ENCODE measurements around the gene SH3BGR. TPM values are rescaled to one million over a fixed set of nuclear protein-coding genes. Genes with fewer than 3 reads are reported as not detected.

The SH3BGR gene
- total and polyA plus RNA-seq, 2 of the 4 experiments (the other 2 are of a cell fraction): 1.6 to 2.0 TPM

DNA sequence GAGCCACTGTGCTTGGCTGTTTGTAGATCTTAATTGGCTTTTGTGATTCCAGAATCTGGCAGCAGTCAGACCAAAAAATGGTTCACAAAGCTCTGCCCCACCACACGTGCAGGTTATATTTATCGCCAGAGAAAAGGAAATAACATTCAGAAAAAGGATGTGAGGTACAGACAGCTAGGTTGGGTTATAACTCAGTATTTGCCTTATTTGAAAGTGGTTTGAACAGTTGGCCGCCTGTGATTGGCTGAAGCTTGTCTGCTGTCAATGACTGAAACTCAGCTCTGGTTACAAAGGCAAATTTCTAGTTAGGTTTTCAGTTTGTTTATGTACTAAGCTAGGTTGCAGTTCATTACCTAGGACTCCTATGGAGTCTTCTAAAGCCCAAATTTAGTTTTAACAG, 9.6 kb downstream of the SH3BGR start:
- no TSS peak for BruUV-seq (replicated peaks)

More for the DNA sequence above, 9.6 kb downstream of the SH3BGR start:
- Histone ChIP-seq H3K9me3 (ENCODE audit: control insufficient read depth, insufficient read depth, low read length) (no peaks in the 10 kb centered on the region), H3K27ac (ENCODE audit: insufficient read depth, low read length) (no peak overlapping the region), H3K79me1 (ENCODE audit: low read depth in 1 of 2, low read length in 2 of 2) (no peaks in the 10 kb centered on the region), H3K18ac (ENCODE audit: low read depth, low read length) (no peak overlapping the region), H3K56ac (ENCODE audit: extremely low read depth, insufficient read depth, low read length) (no peak overlapping the region), H3K4me2 (ENCODE audit: low read depth, low read length) (no peak overlapping the region), H4K91ac (ENCODE audit: insufficient read depth, low read depth, low read length) (no peak overlapping the region), H3K14ac (replicated peaks; ENCODE audit: low read depth, low read length) (no peak overlapping the region), H2AFZ (replicated peaks; ENCODE audit: low read length, poor library complexity) (no peak overlapping the region), H3K9ac (ENCODE audit: low read depth, low read length) (no peak overlapping the region), H4K8ac (ENCODE audit: low read depth in 2 of 2, low read length in 2 of 2) (no peak overlapping the region), H2BK120ac (ENCODE audit: low read depth, low read length) (no peak overlapping the region), H3K9me1 (ENCODE audit: insufficient read depth, low read length) (no peaks in the 10 kb centered on the region), H4K5ac (ENCODE audit: low read depth, low read length) (no peak overlapping the region), H2AK5ac (ENCODE audit: low read depth, low read length) (no peak overlapping the region), H3K27me3 (ENCODE audit: control insufficient read depth, insufficient read depth, low read length) (no peaks in the 10 kb centered on the region), H3K23ac (ENCODE audit: low read depth, low read length) (no peak overlapping the region), H2BK20ac (ENCODE audit: low read depth, low read length) (no peak overlapping the region), H2BK15ac (ENCODE audit: low read depth, low read length) (no peak overlapping the region), H3K36me3 (ENCODE audit: control insufficient read depth, insufficient read depth, low read length) (no peaks in the 10 kb centered on the region), H2AK9ac (replicated peaks; ENCODE audit: low read depth, low read length, poor library complexity) (peak overlapping the region; percentile 42), H3K4me1 (ENCODE audit: control insufficient read depth, insufficient read depth, low read length) (no peaks in the 10 kb centered on the region), H3K4ac (ENCODE audit: low read depth, low read length) (no peak overlapping the region), H4K20me1 (ENCODE audit: insufficient read depth, low read length) (no peaks in the 10 kb centered on the region), H3K4me3 (ENCODE audit: insufficient read depth, low read depth, low read length) (no peak overlapping the region), H2BK5ac (ENCODE audit: low read depth, low read length, poor library complexity, severe bottlenecking) (no peak overlapping the region)
- ChIA-PET CTCF (no interaction called here), POLR2A (ENCODE audit: unreplicated experiment) (no interaction called here)
- intact Hi-C loops (cut with micrococcal nuclease) (loop anchor here (5.0 kb wide), 1 partner anchor 1514 kb away; no protein-coding TSS in a partner anchor), dilution Hi-C loops (cut with HindIII; ENCODE audit: low sequenced_read_pairs, unreplicated experiment) (no loop called here), in situ Hi-C loops (cut with MboI; ENCODE audit: low sequenced_read_pairs) (no loop called here)
- ATAC-seq (ENCODE audit: low read depth) (no peak), DNase-seq (no peak)
- no CpG with 5 or more reads among the region's 3 CpGs for WGBS, 2 experiments (ENCODE audit: extremely low coverage in 2 of 2, insufficient read length in 1 of 2)
- no peak for TF ChIP-seq RCOR1 (IDR thresholded peaks at IDR 0.05; ENCODE audit: insufficient replicate concordance, low read length)
- no peak for TF ChIP-seq MXI1 (IDR thresholded peaks at IDR 0.05; ENCODE audit: borderline replicate concordance, low read depth, low read length)
- TF ChIP-seq USF2 (IDR thresholded peaks at IDR 0.05; ENCODE audit: low read depth, low read length): no peak
- TF ChIP-seq BHLHE40 (IDR thresholded peaks at IDR 0.05; ENCODE audit: low read depth, low read length): no peak
- TF ChIP-seq, protein P1, sequence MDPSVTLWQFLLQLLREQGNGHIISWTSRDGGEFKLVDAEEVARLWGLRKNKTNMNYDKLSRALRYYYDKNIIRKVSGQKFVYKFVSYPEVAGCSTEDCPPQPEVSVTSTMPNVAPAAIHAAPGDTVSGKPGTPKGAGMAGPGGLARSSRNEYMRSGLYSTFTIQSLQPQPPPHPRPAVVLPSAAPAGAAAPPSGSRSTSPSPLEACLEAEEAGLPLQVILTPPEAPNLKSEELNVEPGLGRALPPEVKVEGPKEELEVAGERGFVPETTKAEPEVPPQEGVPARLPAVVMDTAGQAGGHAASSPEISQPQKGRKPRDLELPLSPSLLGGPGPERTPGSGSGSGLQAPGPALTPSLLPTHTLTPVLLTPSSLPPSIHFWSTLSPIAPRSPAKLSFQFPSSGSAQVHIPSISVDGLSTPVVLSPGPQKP (IDR thresholded peaks at IDR 0.05; ENCODE audit: borderline replicate concordance, low read depth, low read length): no peak
- TF ChIP-seq SMC3 (IDR thresholded peaks at IDR 0.05; ENCODE audit: low read depth, low read length): no peak
- TF ChIP-seq MAZ (IDR thresholded peaks at IDR 0.05; ENCODE audit: borderline replicate concordance, low read depth, low read length): no peak
- TF ChIP-seq, protein P2, sequence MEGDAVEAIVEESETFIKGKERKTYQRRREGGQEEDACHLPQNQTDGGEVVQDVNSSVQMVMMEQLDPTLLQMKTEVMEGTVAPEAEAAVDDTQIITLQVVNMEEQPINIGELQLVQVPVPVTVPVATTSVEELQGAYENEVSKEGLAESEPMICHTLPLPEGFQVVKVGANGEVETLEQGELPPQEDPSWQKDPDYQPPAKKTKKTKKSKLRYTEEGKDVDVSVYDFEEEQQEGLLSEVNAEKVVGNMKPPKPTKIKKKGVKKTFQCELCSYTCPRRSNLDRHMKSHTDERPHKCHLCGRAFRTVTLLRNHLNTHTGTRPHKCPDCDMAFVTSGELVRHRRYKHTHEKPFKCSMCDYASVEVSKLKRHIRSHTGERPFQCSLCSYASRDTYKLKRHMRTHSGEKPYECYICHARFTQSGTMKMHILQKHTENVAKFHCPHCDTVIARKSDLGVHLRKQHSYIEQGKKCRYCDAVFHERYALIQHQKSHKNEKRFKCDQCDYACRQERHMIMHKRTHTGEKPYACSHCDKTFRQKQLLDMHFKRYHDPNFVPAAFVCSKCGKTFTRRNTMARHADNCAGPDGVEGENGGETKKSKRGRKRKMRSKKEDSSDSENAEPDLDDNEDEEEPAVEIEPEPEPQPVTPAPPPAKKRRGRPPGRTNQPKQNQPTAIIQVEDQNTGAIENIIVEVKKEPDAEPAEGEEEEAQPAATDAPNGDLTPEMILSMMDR (conservative IDR thresholded peaks at IDR 0.05; ENCODE audit: low read depth, low read length): no peak
- no peak for TF ChIP-seq NFE2L2 (IDR thresholded peaks at IDR 0.05; ENCODE audit: low read depth, low read length)
- TF ChIP-seq FOS (IDR thresholded peaks at IDR 0.05; ENCODE audit: low read depth, low read length): no peak
- TF ChIP-seq MAFK (IDR thresholded peaks at IDR 0.05; ENCODE audit: low read depth, low read length): no peak

All from IMR-90 (cell line).